Neuron (in vitro differentiated cells): ENCODE results near the gene CXCL5.
"Not testable (repeated sequence)": the region's sequence is repeated elsewhere in the genome, so short reads cannot be mapped to it uniquely, and the experiment has no call there.

Experiments used
- H2AFZ ChIP-seq: one replicate; pipeline ENCODE4 v1.6.1; 2013; ENCODE audit warnings: low read depth, mild to moderate bottlenecking, inconsistent platforms, low read length, moderate library complexity
- H3K27me3 ChIP-seq: one replicate; pipeline ENCODE4 v1.6.1; 2013; ENCODE audit warnings: low read length; ENCODE audit not compliant: insufficient read depth
- H3K36me3 ChIP-seq: one replicate; pipeline ENCODE4 v1.6.1; 2013; ENCODE audit warnings: low read length; ENCODE audit not compliant: insufficient read depth
- H3K4me1 ChIP-seq: one replicate; pipeline ENCODE4 v1.6.1; 2013; ENCODE audit warnings: low read length; ENCODE audit not compliant: insufficient read depth
- H3K4me3 ChIP-seq: 2 replicates; pipeline ENCODE4 v1.5.1; 2013; ENCODE audit warnings: mild to moderate bottlenecking, low read length, moderate library complexity
- H3K9me3 ChIP-seq: one replicate; pipeline ENCODE4 v1.6.1; 2013; ENCODE audit warnings: low read length

Gene CXCL5

GRCh38 chr4:73979407-73979957, 19.0 kb downstream of the CXCL5 start:
- H3K36me3 ChIP-seq: no peaks in the 10 kb centered on the region
- H3K4me3 ChIP-seq: no peak overlapping the region
- H2AFZ ChIP-seq: no peak overlapping the region
- no peaks in the 10 kb centered on the region for H3K9me3 ChIP-seq
- H3K4me1 ChIP-seq: peaks cover 13% of the 10 kb centered on the region
- no peaks in the 10 kb centered on the region for H3K27me3 ChIP-seq

DNA sequence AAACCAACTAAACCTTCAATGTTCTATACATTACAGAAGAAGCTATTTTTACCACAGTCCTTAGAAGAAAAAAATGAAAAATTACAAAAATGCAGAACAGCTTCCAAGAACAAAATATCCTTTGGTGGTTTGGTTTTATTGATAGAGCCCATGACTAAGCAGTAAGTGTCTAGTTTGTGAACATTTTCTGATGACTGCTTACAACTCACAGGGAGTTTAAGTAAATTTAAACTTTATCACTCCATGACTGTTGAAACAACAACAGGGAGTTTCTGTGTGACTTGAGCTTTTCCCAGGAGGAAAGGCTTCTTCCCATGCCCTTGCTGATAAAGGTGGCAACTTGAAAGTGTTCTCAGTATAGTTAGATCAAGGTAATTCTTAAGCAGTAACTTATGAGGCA, 19.6 kb downstream of the CXCL5 start:
- Histone ChIP-seq H3K9me3 (no peaks in the 10 kb centered on the region), H3K4me1 (peaks cover 13% of the 10 kb centered on the region), H3K36me3 (no peaks in the 10 kb centered on the region), H3K27me3 (no peaks in the 10 kb centered on the region), H3K4me3 (no peak overlapping the region), H2AFZ (no peak overlapping the region)

- H3K4me3 ChIP-seq: no peak overlapping the region
- no peaks in the 10 kb centered on the region for H3K27me3 ChIP-seq
- H3K36me3 ChIP-seq: no peaks in the 10 kb centered on the region
- H2AFZ ChIP-seq: no peak overlapping the region
- H3K9me3 ChIP-seq: no peaks in the 10 kb centered on the region
- H3K4me1 ChIP-seq: peaks cover 13% of the 10 kb centered on the region
Observed at GRCh38 chr4:73976716-73977115, 21.8 kb downstream of the CXCL5 start.

GRCh38 chr4:73976217-73976616, 22.3 kb downstream of the CXCL5 start:
- Histone ChIP-seq H3K4me1 (peaks cover 13% of the 10 kb centered on the region), H2AFZ (no peak overlapping the region), H3K9me3 (no peaks in the 10 kb centered on the region), H3K4me3 (no peak overlapping the region), H3K27me3 (no peaks in the 10 kb centered on the region), H3K36me3 (no peaks in the 10 kb centered on the region)

DNA sequence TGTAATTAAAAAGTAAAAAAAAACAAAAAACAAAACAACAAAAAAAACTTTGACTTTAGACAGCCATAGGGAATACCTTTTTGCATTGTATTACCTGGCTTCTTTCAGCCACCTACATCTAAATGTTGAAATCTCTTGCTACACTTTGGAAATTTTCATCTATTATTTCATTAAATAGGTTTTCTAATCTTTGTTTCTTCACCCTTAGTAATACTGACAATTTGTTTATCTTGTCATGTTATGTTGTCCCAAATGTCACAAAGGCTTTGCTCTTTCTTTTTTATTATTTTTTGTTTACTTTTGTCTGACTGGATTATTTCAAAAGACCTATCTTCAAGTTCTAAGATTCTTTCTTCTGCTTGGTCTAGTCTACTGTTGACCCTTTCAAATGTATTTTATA, 24.1 kb downstream of the CXCL5 start:
- H3K4me3 ChIP-seq: no peak overlapping the region
- H3K4me1 ChIP-seq: peaks cover 5% of the 10 kb centered on the region
- H2AFZ ChIP-seq: no peak overlapping the region
- no peaks in the 10 kb centered on the region for H3K36me3 ChIP-seq
- H3K27me3 ChIP-seq: no peaks in the 10 kb centered on the region
- no peaks in the 10 kb centered on the region for H3K9me3 ChIP-seq

- no peak overlapping the region for H2AFZ ChIP-seq
- no peak overlapping the region for H3K4me3 ChIP-seq
- no peaks in the 10 kb centered on the region for H3K36me3 ChIP-seq
- no peaks in the 10 kb centered on the region for H3K9me3 ChIP-seq
- H3K27me3 ChIP-seq: no peaks in the 10 kb centered on the region
- H3K4me1 ChIP-seq: no peaks in the 10 kb centered on the region
Observed at GRCh38 chr4:73970945-73971344, 27.5 kb downstream of the CXCL5 start.

GRCh38 chr4:73970011-73970410, 28.5 kb downstream of the CXCL5 start:
- H3K27me3 ChIP-seq: no peaks in the 10 kb centered on the region
- H3K4me1 ChIP-seq: no peaks in the 10 kb centered on the region
- no peak overlapping the region for H2AFZ ChIP-seq
- H3K4me3 ChIP-seq: no peak overlapping the region
- H3K9me3 ChIP-seq: no peaks in the 10 kb centered on the region
- H3K36me3 ChIP-seq: no peaks in the 10 kb centered on the region

GRCh38 chr4:73967866-73968265, 30.6 kb downstream of the CXCL5 start:
- H3K4me1 ChIP-seq: no peaks in the 10 kb centered on the region
- H3K9me3 ChIP-seq: no peaks in the 10 kb centered on the region
- no peaks in the 10 kb centered on the region for H3K27me3 ChIP-seq
- H3K4me3 ChIP-seq: no peak overlapping the region
- no peaks in the 10 kb centered on the region for H3K36me3 ChIP-seq
- no peak overlapping the region for H2AFZ ChIP-seq

DNA sequence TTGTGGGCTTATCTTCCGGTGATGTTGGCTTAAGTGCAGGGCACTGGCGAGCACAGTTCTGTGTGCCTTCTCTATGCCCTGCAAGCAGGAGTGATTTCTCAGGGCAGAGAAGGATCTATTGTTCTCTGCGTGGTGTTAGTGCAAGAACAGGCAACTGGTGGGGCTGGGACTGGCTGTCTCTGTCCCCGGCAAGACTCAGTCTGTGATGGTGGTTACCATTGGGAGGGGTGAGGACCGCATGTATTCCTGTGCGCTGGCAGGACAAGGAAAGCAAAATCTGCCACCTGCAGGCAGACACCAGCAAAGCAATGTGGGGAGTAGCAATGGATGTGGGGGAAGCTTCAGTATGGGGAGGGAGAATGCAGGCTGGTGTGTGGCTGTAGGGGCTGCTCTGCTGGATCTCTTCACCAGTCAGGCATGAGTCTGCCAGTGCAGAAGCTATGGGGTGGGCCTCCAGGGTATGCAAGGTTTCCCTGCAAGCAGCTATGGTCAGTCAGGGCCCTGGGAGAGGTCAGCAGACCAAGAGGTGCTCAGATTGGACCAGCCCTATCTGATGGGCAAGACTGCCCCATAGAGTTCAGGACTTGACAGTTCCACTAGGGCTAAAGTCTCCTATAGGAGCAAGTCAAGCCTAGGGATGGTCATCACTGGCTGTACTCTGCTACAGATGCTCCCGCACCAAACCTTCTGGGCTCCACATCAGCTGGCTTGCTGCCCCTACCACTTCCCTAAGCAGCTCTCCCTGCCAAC, 33.4 kb downstream of the CXCL5 start:
- H3K4me3 ChIP-seq: no peak overlapping the region
- no peaks in the 10 kb centered on the region for H3K9me3 ChIP-seq
- H2AFZ ChIP-seq: no peak overlapping the region
- no peaks in the 10 kb centered on the region for H3K27me3 ChIP-seq
- no peaks in the 10 kb centered on the region for H3K36me3 ChIP-seq
- H3K4me1 ChIP-seq: no peaks in the 10 kb centered on the region

- no peak overlapping the region for H3K4me3 ChIP-seq
- no peaks in the 10 kb centered on the region for H3K36me3 ChIP-seq
- H3K27me3 ChIP-seq: no peaks in the 10 kb centered on the region
- H3K4me1 ChIP-seq: no peaks in the 10 kb centered on the region
- H3K9me3 ChIP-seq: no peaks in the 10 kb centered on the region
- H2AFZ ChIP-seq: no peak overlapping the region
Observed at GRCh38 chr4:73962724-73963123, 35.8 kb downstream of the CXCL5 start.

DNA sequence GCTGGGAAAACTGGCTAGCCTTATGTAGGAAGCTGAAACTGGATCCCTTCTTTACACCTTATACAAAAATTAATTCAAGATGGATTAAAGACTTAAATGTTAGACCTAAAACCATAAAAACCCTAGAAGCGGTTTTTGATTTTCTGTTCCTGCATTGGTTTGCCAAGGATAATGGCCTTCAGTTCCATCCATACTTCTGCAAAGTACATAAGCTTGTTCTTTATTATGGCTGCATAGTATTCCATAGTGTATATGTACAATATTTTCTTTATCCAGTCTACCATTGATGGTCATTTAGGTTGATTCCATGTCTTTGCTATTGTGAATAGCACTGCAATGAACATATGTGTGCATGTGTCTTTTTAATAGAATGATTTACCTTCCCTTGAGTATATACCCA, 39.4 kb downstream of the CXCL5 start:
- H3K4me3 ChIP-seq, H3K9me3 ChIP-seq, H3K36me3 ChIP-seq, H3K27me3 ChIP-seq, H2AFZ ChIP-seq, H3K4me1 ChIP-seq: not testable (repeated sequence)

GRCh38 chr4:73952352-73952751, 46.1 kb downstream of the CXCL5 start:
- Histone ChIP-seq H2AFZ (no peak overlapping the region), H3K9me3 (no peaks in the 10 kb centered on the region), H3K36me3 (no peaks in the 10 kb centered on the region), H3K4me1 (peaks cover 2% of the 10 kb centered on the region), H3K4me3 (no peak overlapping the region), H3K27me3 (no peaks in the 10 kb centered on the region)

- H3K27me3 ChIP-seq, H3K4me1 ChIP-seq, H3K9me3 ChIP-seq, H3K36me3 ChIP-seq, H3K4me3 ChIP-seq, H2AFZ ChIP-seq: not testable (repeated sequence)
Observed at GRCh38 chr4:73950376-73950920, 48.0 kb downstream of the CXCL5 start.
